Endothelial cell of umbilical vein (primary cell): ENCODE results near the gene DMAC2L. TPM values are rescaled to one million over a fixed set of nuclear protein-coding genes. Genes with fewer than 3 reads are reported as not detected.

Experiments
- BruUV-seq: library from RNA; stranded (reverse); fragments of 400-500 nt; replicated peaks from 2 replicates; lab custom pipeline; 2021; lab: Mats Ljungman, UMichigan
- CTCF ChIA-PET: fragments of 300-600, 350-600 bp; sonication (Branson Sonifier 250); formaldehyde crosslinking; loops from one replicate; lab custom pipeline; 2021; ENCODE audit warnings: antibody characterized with exemption, inconsistent platforms; lab: Charles Lee
- POLR2A ChIA-PET: fragments of 300-600, 350-600 bp; sonication (Branson Sonifier 250); formaldehyde crosslinking; loops from one replicate; lab custom pipeline; 2021; ENCODE audit warnings: antibody characterized with exemption, inconsistent platforms; lab: Charles Lee
- DNase-seq: peaks from one replicate; pipeline ENCODE4 v3.0.0-alpha.2; 2011; ENCODE audit warnings: low read depth, low spot score
- FAIRE-seq: peaks from 2 replicates; lab custom pipeline; 2011; peaks lifted over from hg19 to GRCh38; lab: Jason Lieb, UNC
- H2AFZ ChIP-seq: 2 replicates; pipeline ENCODE4 v1.6.0; 2012; ENCODE audit warnings: low read depth, low read length, control low read depth, inconsistent platforms
- H3K27ac ChIP-seq: 2 replicates; pipeline ENCODE4 v1.5.1; 2011; ENCODE audit warnings: low read depth, mild to moderate bottlenecking, control low read depth, low read length, moderate library complexity; ENCODE audit not compliant: insufficient read depth
- H3K27me3 ChIP-seq, 2 experiments: 2 replicates each; pipeline versions ENCODE4 v1.6.0 to v1.6.1; 2011; ENCODE audit warnings: low read length in 2 of 2, mixed read lengths in 1 of 2; ENCODE audit not compliant: control insufficient read depth in 2 of 2, insufficient read depth in 2 of 2
- H3K36me3 ChIP-seq, 2 experiments: 2 replicates in 1 of 2; 3 replicates in 1 of 2; pipeline ENCODE4 v1.5.1; 2011; ENCODE audit warnings: low read length in 2 of 2, mild to moderate bottlenecking in 1 of 2, moderate library complexity in 1 of 2; ENCODE audit not compliant: control insufficient read depth in 2 of 2, insufficient read depth in 2 of 2; ENCODE audit errors: extremely low read depth in 1 of 2
- H3K4me1 ChIP-seq: 3 replicates; pipeline ENCODE4 v1.5.1; 2011; ENCODE audit warnings: mild to moderate bottlenecking, low read length; ENCODE audit not compliant: control insufficient read depth, insufficient read depth; ENCODE audit errors: extremely low read depth
- H3K4me2 ChIP-seq: 2 replicates; pipeline ENCODE4 v1.6.1; 2011; ENCODE audit warnings: low read length, control low read depth, mixed read lengths; ENCODE audit not compliant: insufficient read depth
- H3K4me3 ChIP-seq, 3 experiments: fragments of 200-600 bp in 1 of 3; sonication (generic), shearing (Covaris generic) in 1 of 3; replicated peaks in 1 of 3; 2 replicates each; pipeline ENCODE4 v1.5.1; 2011 to 2016; ENCODE audit warnings: control low read depth in 3 of 3, low read length in 3 of 3, mild to moderate bottlenecking in 2 of 3, inconsistent platforms in 1 of 3, low read depth in 1 of 3, moderate library complexity in 1 of 3; ENCODE audit not compliant: insufficient read depth in 1 of 3
- H3K79me2 ChIP-seq: 2 replicates; pipeline ENCODE4 v1.6.0; 2012; ENCODE audit warnings: low read length, inconsistent platforms; ENCODE audit not compliant: control insufficient read depth, insufficient read depth
- H3K9ac ChIP-seq: replicated peaks from 2 replicates; pipeline ENCODE3; 2011; ENCODE audit warnings: low read length, control low read depth; ENCODE audit not compliant: insufficient read depth; ENCODE audit errors: extremely low read depth
- H3K9me1 ChIP-seq: replicated peaks from 3 replicates; pipeline ENCODE4 v1.6.0; 2011; ENCODE audit warnings: mild to moderate bottlenecking, low read length; ENCODE audit not compliant: control insufficient read depth, insufficient read depth; ENCODE audit errors: extremely low read depth
- H3K9me3 ChIP-seq: replicated peaks from 2 replicates; pipeline ENCODE4 v1.5.1; 2012; ENCODE audit warnings: low read length, inconsistent platforms; ENCODE audit not compliant: control insufficient read depth, insufficient read depth
- H4K20me1 ChIP-seq: replicated peaks from 2 replicates; pipeline ENCODE3; 2011; ENCODE audit warnings: mild to moderate bottlenecking, low read length; ENCODE audit not compliant: control insufficient read depth, insufficient read depth; ENCODE audit errors: extremely low read depth
- EZH2 ChIP-seq: IDR thresholded peaks from 2 replicates; pipeline ENCODE4 v1.6.1; 2012; ENCODE audit warnings: borderline replicate concordance, low read depth, mild to moderate bottlenecking, moderate library complexity, low read length, inconsistent platforms; ENCODE audit not compliant: severe bottlenecking
- JUN ChIP-seq: IDR thresholded peaks from 2 replicates; pipeline ENCODE4 v1.6.1; 2011; ENCODE audit warnings: borderline replicate concordance, low read depth; ENCODE audit not compliant: insufficient read length, insufficient read depth
- MYC ChIP-seq: IDR thresholded peaks from one replicate; pipeline ENCODE4 v1.6.1; 2011; ENCODE audit warnings: mild to moderate bottlenecking, low read depth, low read length
- POLR2A ChIP-seq: IDR thresholded peaks from 2 replicates; pipeline ENCODE4 v1.6.1; 2012; ENCODE audit warnings: low read depth, mild to moderate bottlenecking, control low read depth, low read length
- POLR2AphosphoS5 ChIP-seq: IDR thresholded peaks from 2 replicates; pipeline ENCODE4 v1.6.1; 2012; ENCODE audit warnings: low read depth, mild to moderate bottlenecking, control low read depth, low read length, moderate library complexity; ENCODE audit not compliant: insufficient read depth
- dilution Hi-C: fragments of 300-500 bp; cut with MboI; formaldehyde crosslinking; loops from one replicate; pipeline ENCODE4 v1.15.0; 2019; ENCODE audit warnings: low sequenced_read_pairs; ENCODE audit not compliant: extremely low pct_ligation_motif_present
- intact Hi-C: fragments of 100-400 bp; cut with micrococcal nuclease; formaldehyde crosslinking; loops from one replicate; pipeline ENCODE4 v1.10.0; 2022
- polyA plus RNA-seq, 4 experiments: library from polyadenylated mRNA; depleted of rRNA in 3 of 4; stranded (reverse) in 3 of 4; unstranded in 1 of 4; fragments of >200 nt; gene quantifications; 2 replicates each; pipeline versions ENCODE4 v1.2.1 to v1.2.3, GENCODE V29; 2011 to 2012; ENCODE audit warnings: missing spikeins in 1 of 4
- total RNA-seq: library from RNA; stranded (reverse); gene quantifications from 2 replicates; pipeline ENCODE4 v1.2.3, GENCODE V29; 2021
- TF ChIP-seq, protein P1 (sequence below), 2 donors: IDR thresholded peaks; 1 replicate in 1 of 2; 2 replicates in 1 of 2; pipeline ENCODE4 v1.5.1; 2011; ENCODE audit warnings: low read length in 2 of 2, mild to moderate bottlenecking in 2 of 2, moderate library complexity in 2 of 2, control low read depth in 1 of 2, inconsistent platforms in 1 of 2, low read depth in 1 of 2; ENCODE audit not compliant: insufficient read depth in 1 of 2; ENCODE audit errors: extremely low read depth in 1 of 2

The DMAC2L gene
- total and polyA plus RNA-seq, 2 donors (not counting 3 experiments of a cell fraction or from before 2014, with no cell fraction given) = 13.9 to 19.2 TPM

- dilution Hi-C loops (no loop called here), intact Hi-C loops (loop anchor here (1.0 to 2.0 kb wide), 2 partner anchors 15 to 196 kb away; partner anchors contain the start of gene MAP4K5)
- CTCF ChIA-PET = interaction anchor here (0.9 to 2.2 kb wide), 9 partner anchors 10 to 75 kb away, joined by 3 to 14 read pairs (median 4); partner anchors contain the start of gene CDKL1
- peak overlapping the region in 1 of 3 experiments; percentile 12 for H3K4me3 ChIP-seq
- no peaks in the 10 kb centered on the region for H3K27me3 ChIP-seq
- peak overlapping the region; percentile 61 for H3K27ac ChIP-seq
- POLR2A ChIA-PET = no interaction called here
- H3K4me1 ChIP-seq = peaks cover 24% of the 10 kb centered on the region
- H3K36me3 ChIP-seq = peaks cover 0 to 2% of the 10 kb centered on the region in 2 experiments
- H3K9me1 ChIP-seq = no peaks in the 10 kb centered on the region
- H3K9me3 ChIP-seq = no peaks in the 10 kb centered on the region
- TF ChIP-seq JUN = no peak
- TF ChIP-seq POLR2AphosphoS5 = peak; percentile 34
- BruUV-seq = no TSS peak
- peak overlapping the region; percentile 80 for H2AFZ ChIP-seq
- FAIRE-seq (no peak), DNase-seq (peak; percentile 79)
- no peak overlapping the region for H3K9ac ChIP-seq
- peak overlapping the region; percentile 56 for H3K4me2 ChIP-seq
- no peaks in the 10 kb centered on the region for H3K79me2 ChIP-seq
- no peaks in the 10 kb centered on the region for H4K20me1 ChIP-seq
Measured at GRCh38 chr14:50335989-50336824, 24.1 kb downstream of the DMAC2L start.

- BruUV-seq = no TSS peak
- CTCF ChIA-PET = interaction anchor here (1.1 kb wide), 1 partner anchor 12 kb away, joined by 3 read pairs; no protein-coding TSS in a partner anchor
Measured at GRCh38 chr14:50338587-50338986, 26.5 kb downstream of the DMAC2L start.

More at GRCh38 chr14:50338587-50338986, 26.5 kb downstream of the DMAC2L start:
- Histone ChIP-seq H3K36me3 (no peaks in the 10 kb centered on the region), H3K4me3 (no peak overlapping the region), H4K20me1 (no peaks in the 10 kb centered on the region), H3K9me1 (no peaks in the 10 kb centered on the region), H3K4me2 (no peak overlapping the region), H3K79me2 (no peaks in the 10 kb centered on the region), H2AFZ (no peak overlapping the region), H3K27ac (no peak overlapping the region), H3K9me3 (no peaks in the 10 kb centered on the region), H3K27me3 (no peaks in the 10 kb centered on the region), H3K9ac (no peak overlapping the region), H3K4me1 (peaks cover 28% of the 10 kb centered on the region)
- intact Hi-C loops (no loop called here), dilution Hi-C loops (no loop called here)
- no peak for FAIRE-seq
- TF ChIP-seq POLR2A (no peak), POLR2AphosphoS5 (no peak), EZH2 (no peak), MYC (no peak)
- TF ChIP-seq, protein P1, sequence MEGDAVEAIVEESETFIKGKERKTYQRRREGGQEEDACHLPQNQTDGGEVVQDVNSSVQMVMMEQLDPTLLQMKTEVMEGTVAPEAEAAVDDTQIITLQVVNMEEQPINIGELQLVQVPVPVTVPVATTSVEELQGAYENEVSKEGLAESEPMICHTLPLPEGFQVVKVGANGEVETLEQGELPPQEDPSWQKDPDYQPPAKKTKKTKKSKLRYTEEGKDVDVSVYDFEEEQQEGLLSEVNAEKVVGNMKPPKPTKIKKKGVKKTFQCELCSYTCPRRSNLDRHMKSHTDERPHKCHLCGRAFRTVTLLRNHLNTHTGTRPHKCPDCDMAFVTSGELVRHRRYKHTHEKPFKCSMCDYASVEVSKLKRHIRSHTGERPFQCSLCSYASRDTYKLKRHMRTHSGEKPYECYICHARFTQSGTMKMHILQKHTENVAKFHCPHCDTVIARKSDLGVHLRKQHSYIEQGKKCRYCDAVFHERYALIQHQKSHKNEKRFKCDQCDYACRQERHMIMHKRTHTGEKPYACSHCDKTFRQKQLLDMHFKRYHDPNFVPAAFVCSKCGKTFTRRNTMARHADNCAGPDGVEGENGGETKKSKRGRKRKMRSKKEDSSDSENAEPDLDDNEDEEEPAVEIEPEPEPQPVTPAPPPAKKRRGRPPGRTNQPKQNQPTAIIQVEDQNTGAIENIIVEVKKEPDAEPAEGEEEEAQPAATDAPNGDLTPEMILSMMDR (IDR thresholded peaks at IDR 0.05; ENCODE audit: extremely low read depth in 1 of 2, insufficient read depth in 1 of 2, low read depth in 1 of 2, low read length in 2 of 2) = no peak
- POLR2A ChIA-PET = no interaction called here
- no peak for DNase-seq
